Measurements from ENCODE around the gene NALCN. TPM values are rescaled to one million over a fixed set of nuclear protein-coding genes. Genes with fewer than 3 reads are reported as not detected.

NALCN gene
- total and polyA plus RNA-seq, 10 of the 15 experiments (the other 5 are each of a cell fraction or from before 2014, with no cell fraction given): under 0.01 TPM; not detected in 9

DNA sequence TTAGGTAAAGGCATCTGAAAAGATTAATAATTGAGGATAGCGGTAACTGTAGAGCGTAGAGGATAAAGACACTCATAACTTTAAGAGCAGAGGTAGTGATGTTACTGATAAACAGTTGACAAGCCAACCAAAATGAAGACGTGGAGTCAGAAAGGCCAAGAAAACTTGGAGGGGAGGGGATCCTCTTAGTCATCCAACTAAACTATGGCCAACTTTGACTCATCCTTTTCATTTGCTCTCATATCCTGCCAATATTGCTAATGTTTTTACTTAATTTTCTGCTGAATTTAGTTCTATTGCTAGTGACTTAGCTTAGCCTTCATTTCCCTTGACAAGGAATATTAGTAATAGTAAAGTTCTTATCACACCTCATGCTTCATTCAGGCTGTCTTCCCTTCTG is 49.6 kb upstream of the NALCN start (continued):
- TF ChIP-seq IKZF2 (IDR thresholded peaks at IDR 0.05) (no peak), EZH2 (IDR thresholded peaks at IDR 0.05; ENCODE audit: borderline replicate concordance, control insufficient read depth, low read depth, low read length) (no peak), CBFB (IDR thresholded peaks at IDR 0.05; ENCODE audit: low read depth) (no peak), KAT2A (conservative IDR thresholded peaks at IDR 0.05; ENCODE audit: control insufficient read depth, low read depth, low read length) (no peak), RAD51 (IDR thresholded peaks at IDR 0.05) (no peak), ZZZ3 (IDR thresholded peaks at IDR 0.05; ENCODE audit: control insufficient read depth, insufficient read length, low read depth) (no peak)

DNA sequence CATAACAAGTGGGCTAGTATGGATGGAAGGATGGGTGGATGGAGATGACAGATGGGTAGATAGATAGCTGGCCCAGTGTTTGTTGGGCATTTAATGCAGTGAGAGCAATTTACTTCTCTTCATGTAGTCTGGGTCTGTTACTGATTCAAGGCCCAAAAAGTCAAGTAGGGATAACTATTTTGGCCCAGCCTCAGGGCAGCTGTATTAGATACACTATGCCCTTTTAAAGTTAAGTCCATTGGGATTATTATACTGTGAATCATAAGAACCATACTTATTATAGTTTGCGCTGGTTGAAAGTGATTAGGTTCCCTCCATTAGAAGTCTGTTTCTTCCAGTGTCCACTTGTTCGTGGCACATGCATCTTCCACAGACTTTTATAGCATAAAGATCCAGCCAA is 40.9 kb upstream of the NALCN start:
- no peak overlapping the region for H3K9ac ChIP-seq (ENCODE audit: control insufficient read depth, insufficient read depth, low read length)
- no TSS peak for BruUV-seq (replicated peaks)
- H3K9me3 ChIP-seq (replicated peaks; ENCODE audit: control insufficient read depth, insufficient read depth, low read length): no peaks in the 10 kb centered on the region
- CTCF ChIA-PET: no interaction called here
- H2AFZ ChIP-seq (ENCODE audit: control insufficient read depth, low read depth, low read length): no peak overlapping the region
- no peak overlapping the region for H3K4me2 ChIP-seq (ENCODE audit: control insufficient read depth, insufficient read depth)
- no peaks in the 10 kb centered on the region for H3K4me1 ChIP-seq (ENCODE audit: control insufficient read depth, insufficient read depth, low read length)
- RAD21 ChIA-PET (ENCODE audit: unreplicated experiment): no interaction called here
- DNase-seq (ENCODE audit: low read depth, low spot score): no peak
- TF ChIP-seq POU2F2 (IDR thresholded peaks at IDR 0.05; ENCODE audit: borderline replicate concordance, low read depth, low read length) (no peak), KAT2A (conservative IDR thresholded peaks at IDR 0.05; ENCODE audit: control insufficient read depth, low read depth, low read length) (no peak), JUNB (IDR thresholded peaks at IDR 0.05) (no peak), RFX5 (IDR thresholded peaks at IDR 0.05; ENCODE audit: low read depth, low read length) (no peak)
- TF ChIP-seq, protein P1, sequence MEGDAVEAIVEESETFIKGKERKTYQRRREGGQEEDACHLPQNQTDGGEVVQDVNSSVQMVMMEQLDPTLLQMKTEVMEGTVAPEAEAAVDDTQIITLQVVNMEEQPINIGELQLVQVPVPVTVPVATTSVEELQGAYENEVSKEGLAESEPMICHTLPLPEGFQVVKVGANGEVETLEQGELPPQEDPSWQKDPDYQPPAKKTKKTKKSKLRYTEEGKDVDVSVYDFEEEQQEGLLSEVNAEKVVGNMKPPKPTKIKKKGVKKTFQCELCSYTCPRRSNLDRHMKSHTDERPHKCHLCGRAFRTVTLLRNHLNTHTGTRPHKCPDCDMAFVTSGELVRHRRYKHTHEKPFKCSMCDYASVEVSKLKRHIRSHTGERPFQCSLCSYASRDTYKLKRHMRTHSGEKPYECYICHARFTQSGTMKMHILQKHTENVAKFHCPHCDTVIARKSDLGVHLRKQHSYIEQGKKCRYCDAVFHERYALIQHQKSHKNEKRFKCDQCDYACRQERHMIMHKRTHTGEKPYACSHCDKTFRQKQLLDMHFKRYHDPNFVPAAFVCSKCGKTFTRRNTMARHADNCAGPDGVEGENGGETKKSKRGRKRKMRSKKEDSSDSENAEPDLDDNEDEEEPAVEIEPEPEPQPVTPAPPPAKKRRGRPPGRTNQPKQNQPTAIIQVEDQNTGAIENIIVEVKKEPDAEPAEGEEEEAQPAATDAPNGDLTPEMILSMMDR (IDR thresholded peaks at IDR 0.05 in 2 of 3, conservative IDR thresholded peaks at IDR 0.05 in 1 of 3; ENCODE audit: control insufficient read depth in 2 of 3, extremely low read depth in 1 of 3, insufficient read depth in 1 of 3, low read depth in 3 of 3, low read length in 3 of 3): no peak
- TF ChIP-seq, protein P2, sequence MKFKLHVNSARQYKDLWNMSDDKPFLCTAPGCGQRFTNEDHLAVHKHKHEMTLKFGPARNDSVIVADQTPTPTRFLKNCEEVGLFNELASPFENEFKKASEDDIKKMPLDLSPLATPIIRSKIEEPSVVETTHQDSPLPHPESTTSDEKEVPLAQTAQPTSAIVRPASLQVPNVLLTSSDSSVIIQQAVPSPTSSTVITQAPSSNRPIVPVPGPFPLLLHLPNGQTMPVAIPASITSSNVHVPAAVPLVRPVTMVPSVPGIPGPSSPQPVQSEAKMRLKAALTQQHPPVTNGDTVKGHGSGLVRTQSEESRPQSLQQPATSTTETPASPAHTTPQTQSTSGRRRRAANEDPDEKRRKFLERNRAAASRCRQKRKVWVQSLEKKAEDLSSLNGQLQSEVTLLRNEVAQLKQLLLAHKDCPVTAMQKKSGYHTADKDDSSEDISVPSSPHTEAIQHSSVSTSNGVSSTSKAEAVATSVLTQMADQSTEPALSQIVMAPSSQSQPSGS (IDR thresholded peaks at IDR 0.05; ENCODE audit: low read length): no peak
- H3K27me3 ChIP-seq (replicated peaks in 1 of 2; ENCODE audit: control insufficient read depth in 2 of 2, insufficient read depth in 2 of 2, low read length in 1 of 2): no peaks in the 10 kb centered on the region; a peak in 1 of 4 replicates
- no peak overlapping the region for H3K27ac ChIP-seq (ENCODE audit: control insufficient read depth, insufficient read depth)
- POLR2A ChIA-PET: no interaction called here
- in situ Hi-C loops (cut with MboI) (no loop called here), intact Hi-C loops (cut with micrococcal nuclease; ENCODE audit: unreplicated experiment) (no loop called here)
- no peaks in the 10 kb centered on the region for H4K20me1 ChIP-seq (ENCODE audit: control insufficient read depth, insufficient read depth)
- H3K79me2 ChIP-seq (ENCODE audit: control insufficient read depth, insufficient read depth, low read length): no peaks in the 10 kb centered on the region
- 50% methylated on average over 2 of the region's 2 CpGs for WGBS (ENCODE audit: insufficient coverage, insufficient replicate concordance, low lambda C conversion rate, missing lambda C conversion rate)
- FAIRE-seq: no peak
- SMC1A ChIA-PET (ENCODE audit: uncharacterized antibody, unreplicated experiment): interaction anchor here (1.6 kb wide), 1 partner anchor 10 kb away, joined by 3 read pairs; no protein-coding TSS in a partner anchor
- no peaks in the 10 kb centered on the region for H3K36me3 ChIP-seq (ENCODE audit: control insufficient read depth in 2 of 2, insufficient read depth in 2 of 2, low read length in 1 of 2)
- ATAC-seq: no peak
- H3K4me3 ChIP-seq: no peak overlapping the region
